COLO668 (cell line): ENCODE data around the gene CRBN.
A peak's percentile ranks its signal among the peaks of the same experiment; 100 is the strongest.

Experiments used
- DNase-seq: peaks from one replicate; lab custom pipeline; 2025; ENCODE audit not compliant: unreplicated experiment; lab: John Stamatoyannopoulos, UW

The CRBN gene

DNA sequence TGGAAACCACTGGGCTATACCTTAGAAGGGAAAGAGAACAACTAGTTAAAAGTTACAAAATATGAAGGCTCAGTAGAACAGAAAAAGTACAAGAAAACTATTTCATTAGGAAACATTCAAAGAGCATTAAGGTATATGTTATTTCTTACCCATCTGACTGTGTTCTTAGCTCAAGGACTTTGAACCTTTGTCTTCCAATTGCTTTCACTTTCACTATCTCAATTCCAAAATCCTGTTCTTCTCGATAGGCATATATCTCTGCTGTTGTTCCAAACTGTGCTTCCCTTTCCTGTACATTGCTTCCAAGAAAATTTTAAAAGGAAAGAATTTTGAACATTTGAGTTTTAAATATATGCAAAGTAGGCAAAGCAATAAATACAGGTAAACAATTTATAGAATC is 6.9 kb downstream of the CRBN start:
- no peak for DNase-seq

DNA sequence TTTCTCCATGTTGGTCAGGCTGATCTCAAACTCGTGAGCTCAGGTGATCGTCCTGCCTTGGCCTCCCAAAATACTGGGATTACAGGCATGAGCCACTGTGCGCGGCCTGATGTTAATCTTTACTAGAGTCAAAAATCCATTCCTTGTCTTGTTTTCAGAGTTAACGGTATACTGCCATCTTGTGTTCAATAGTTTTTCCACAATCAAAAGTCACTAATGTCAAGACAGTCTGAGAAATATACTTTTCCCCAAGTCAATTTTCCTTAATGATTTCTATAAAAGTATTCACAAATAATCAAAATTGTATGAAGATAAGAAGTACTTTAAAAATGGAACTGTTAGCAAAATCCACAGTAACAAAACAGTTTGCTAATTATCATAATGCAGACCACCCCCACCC is 8.5 kb downstream of the CRBN start:
- no peak for DNase-seq

DNA sequence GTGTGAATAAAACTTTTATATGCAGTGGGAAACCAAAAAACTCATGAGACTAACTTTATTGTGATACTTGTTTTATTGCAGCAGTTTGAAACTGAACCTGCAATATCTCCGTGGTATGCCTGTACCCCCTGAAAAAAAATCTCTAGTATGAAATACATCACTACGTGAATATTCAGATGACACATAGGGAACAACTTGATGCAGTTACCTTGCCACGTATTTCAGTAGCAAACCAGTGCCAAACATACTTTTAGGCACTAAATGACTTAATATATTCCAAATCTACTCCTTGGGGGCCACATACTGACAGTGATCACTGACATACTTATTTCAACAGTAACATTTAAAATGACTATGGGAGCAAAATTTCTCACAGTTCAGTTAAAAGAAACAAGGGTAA is 13.8 kb downstream of the CRBN start:
- DNase-seq: no peak

DNA sequence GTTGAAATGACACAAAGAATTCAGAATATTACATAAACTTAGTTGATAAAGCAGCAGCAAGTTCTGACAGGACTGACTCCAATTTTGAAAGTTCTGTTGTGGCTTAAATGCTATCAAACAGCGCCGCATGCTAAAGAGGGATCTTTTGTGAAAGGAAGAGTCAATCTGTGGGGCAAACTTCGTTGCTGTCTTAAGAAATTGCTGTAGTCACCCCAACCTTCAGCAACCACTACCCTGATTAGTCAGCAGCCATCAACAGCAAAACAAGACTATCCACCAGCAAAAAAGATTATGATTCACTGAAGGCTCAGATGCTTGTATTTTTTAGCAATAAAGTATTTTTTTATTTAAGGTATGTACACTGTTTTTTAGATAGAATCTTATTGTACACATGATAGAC is 14.2 kb downstream of the CRBN start:
- DNase-seq: no peak

DNA sequence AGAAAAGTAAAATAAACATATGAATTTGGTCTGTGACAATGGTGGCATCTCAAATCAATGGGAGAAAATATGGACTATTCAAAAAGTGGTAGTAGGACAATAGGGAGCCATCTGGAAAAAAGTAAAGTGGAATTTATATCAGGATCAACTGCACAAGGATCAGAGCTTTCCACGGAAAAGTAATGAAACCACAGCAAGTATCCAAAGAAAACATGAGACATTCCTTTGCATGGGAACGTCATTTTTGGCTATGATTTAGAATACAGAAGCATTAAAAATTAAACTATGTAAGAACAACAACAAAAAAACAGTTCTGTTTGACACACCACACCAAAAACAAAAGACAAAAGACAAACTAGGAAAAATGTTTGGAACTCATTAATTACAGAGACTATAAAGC is 18.7 kb downstream of the CRBN start:
- no peak for DNase-seq

DNA sequence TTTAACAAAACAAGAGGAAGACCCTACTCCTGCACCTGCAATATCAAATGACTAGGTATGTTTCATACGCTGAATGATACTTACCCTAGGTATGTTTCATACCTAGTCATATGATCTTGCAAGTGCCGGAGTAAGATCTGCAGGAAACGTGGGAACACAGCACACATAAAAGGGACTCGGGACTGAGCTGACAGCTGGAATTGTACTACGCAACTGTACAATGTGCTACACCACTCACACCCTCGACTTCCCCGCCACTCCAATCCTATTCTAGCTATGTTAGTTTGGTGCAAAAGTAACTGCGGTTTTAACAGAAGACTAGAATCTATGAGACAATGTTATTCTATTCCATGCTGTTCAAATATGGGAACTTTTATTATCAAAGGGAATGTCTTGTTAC is 22.0 kb downstream of the CRBN start:
- DNase-seq: no peak

DNA sequence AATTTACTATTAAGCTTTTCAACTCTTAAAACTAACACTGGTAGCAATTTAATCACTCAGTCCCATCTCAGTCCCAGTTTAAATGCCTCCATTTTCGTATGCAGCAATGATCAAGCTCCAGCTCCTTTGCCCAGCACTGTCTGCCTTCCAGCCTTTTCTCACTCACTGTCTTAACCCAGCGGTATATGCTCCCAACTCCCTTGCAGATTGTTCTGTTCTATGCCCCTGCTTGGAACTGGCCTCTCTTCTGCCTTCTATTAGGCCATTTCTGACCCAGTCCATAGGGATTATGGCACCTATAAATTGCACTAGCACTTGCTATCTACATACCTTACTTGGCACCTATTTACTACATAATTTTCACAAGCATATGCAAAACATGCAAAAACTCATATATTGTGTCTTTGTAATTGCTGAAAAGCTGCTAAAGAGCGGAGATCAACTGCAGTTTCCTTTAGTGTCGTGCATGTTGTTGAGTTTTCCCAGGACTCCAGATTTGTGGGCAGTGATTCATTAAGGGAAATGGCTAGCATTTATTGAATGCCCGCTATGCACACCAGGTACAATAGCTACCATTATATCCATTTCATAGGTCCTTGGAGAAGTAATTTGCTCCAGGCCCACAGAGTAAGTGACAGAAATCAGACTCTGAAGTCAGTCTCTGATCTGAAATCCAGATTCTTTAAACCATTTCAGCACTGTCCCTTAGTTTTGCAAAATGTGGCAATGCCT is 24.4 kb downstream of the CRBN start:
- no peak for DNase-seq

DNA sequence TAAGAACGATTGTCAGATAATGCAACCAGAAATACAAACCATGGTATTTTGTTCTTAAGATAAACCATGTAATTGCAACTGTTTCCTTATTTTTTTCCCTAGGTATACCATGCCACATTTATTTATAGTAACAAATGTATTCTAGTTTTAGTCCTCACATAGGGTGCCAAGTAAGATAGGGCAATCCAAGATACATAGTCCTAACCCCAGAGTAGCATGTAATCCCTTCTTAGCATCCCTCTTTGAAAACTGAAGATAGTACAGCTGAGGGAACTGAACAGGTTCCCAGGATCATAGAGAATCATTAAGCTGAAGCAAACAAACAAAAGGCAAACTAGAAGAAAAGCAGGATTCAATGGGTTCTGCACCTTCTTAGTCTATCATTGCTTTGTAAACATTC is 28.0 kb downstream of the CRBN start:
- DNase-seq: no peak

DNA sequence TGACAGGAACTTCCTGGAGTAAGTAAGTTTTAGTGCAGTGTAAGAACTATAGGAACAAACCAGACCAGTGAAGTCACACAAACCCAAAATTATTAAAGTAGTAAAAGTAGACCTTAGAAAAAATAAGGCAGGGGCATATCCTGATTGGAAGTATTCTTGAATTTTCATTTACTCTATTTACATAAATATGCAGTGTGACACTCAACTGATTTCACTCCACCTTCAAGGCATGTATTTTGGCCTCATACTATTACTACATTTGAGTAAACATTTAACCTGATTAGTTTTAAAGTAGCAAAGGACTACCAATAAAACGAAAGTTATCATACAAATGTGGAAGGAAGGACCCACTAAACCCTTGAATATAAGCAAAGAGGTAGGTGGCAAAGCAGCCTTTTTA is 29.9 kb downstream of the CRBN start:
- DNase-seq: no peak

DNA sequence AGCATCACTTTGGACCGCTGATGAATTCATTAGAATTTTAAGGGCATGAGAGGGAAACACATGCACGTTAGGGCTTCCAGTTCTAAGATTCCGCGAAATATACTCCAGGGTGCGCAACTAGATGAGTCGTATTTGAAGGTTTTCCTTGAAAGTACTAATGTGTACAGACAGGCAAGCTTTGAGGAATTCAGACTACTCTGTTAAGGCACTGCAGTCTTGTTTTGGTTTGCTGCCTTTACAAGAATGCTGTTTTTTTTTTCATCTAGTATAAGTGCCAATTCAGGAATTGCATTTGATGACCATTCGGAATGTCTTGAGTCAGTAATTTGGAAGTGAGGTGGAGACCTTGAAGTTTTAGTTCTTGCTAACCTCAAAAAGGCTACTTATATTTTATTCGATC is 33.7 kb downstream of the CRBN start:
- DNase-seq: no peak

DNA sequence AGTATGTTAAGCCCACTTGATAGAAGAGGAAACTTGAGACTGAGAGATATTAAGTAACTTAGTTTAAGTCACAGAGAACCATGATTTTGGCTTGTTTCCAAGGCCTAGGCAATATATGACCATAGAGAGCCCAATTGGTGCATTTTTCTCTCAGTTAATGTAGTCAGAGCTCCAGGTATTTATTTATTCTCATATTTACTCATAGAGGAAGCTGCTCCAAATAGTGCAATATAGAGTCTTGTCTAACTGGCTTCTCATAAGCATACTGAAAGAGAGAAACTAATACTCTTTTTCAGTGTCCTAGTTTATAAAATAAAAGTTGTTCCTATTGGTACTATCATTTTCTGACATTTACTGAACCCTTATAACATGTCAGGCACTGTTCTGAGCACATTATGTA is 37.6 kb downstream of the CRBN start:
- no peak for DNase-seq

DNA sequence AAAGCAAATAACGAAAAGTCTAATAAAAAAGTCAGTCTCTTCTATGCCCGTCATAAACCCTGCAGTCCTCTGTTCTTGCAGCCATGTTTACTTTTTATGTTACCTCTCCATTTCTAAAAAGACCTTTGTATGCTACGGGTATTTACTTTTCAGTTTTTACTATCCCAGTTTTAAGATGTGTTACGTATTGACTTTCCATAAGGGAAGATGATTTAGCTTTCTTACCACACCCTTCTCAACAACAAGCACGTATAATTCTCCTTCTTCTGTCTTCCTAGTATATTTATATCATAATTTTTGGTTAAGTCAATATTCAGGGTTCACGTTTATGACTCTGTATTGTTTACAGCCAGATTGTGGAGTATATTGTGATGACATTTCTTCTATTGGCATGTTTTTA is 42.0 kb downstream of the CRBN start:
- DNase-seq: no peak

DNA sequence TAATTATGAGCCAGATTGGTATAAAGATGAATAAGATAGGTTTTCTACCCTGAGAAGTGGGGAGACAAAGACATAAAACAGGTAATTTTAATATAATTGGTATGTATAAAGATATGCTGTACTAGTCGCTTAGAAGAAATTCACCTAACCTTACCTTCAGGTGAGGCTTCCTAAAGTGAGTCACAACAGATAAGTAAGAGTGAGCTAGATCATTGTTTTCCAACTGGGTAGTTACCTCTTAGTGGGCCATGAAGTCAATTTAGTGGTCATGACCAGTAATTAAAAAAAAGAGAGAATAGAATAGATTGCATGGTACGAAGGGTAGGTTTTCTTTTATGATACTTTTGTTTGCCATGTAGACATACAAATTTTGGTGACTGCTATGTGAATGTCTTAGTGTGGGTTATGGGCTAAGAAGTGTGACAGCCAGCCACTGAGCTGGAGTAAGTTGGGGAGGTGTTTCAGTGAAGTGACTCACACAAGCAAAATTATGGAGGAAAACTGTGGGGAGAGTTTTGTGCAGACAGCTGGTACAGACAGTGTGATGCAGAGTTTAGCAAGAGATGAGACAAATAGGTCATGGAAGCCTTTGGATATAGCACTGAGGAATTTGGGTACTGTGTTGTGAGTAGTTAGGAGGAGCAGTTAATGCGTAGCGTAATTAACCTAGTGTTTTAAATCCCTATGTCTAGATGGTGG is 44.6 kb downstream of the CRBN start:
- DNase-seq: no peak

DNA sequence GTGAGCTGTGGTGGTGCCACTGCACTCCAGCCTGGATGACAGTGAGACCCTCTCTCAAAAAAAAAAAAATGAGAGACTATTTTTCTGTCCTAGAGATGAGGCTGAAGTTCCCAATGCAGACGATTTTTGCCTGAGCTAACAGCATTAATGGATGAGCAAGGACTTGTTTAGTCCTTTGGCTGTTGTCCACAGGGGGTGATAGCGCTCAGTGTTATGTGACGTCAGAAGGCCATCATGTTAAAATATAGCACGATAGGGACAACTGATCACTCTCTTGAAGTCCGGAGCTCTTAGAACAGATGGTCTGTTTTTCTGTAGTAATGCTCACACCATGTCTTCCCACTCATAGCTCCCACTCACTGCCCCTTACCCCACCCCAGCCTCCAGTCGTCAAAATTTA is 46.0 kb downstream of the CRBN start:
- no peak for DNase-seq

DNA sequence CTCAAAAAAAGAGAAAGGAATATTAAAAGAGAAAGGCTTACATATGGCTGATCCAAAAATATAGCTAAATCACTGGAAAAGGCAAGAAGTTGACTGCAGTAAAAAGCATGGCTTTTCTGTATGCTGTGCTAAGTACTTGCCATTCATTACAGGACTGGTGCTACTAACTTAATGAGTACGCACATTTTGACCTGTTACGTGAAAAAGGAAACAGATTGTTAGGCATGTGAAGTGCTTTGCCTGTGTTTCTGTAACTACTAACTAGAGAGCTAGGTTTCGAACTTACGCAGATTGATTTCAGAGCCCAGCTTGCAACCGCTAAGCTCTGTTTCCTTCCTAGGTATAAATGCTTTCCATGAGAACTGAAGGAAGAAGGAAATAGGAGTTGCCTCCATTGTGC is 49.9 kb downstream of the CRBN start:
- no peak for DNase-seq

DNA sequence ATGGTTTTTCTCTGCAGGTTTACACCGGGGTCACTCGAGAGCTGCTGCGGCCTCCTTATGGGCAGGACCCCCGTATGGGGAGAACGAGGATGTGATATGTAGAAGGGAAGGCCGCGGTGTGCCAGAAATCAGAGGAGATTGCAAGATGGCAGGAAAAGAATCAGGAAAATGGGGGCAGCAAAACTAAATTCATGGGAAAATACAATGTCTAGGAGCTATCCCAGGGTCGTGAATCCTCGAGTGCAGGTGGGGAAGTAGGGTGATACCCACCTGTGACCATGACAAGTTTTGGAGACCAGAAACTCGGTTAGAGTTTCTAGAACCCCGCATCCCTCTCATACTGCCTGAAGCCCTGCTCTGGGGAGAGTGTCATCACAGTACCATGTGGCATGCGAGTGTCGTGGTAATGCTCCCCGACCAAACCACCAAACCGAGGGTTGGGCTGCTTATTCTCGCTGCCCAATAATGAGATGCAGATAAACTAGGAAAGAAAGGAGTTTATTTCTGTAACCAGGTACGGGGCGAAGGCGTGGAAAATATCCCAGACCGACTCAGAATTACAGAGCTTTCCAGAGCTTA is 52.0 kb downstream of the CRBN start:
- DNase-seq: peak; percentile 9

DNA sequence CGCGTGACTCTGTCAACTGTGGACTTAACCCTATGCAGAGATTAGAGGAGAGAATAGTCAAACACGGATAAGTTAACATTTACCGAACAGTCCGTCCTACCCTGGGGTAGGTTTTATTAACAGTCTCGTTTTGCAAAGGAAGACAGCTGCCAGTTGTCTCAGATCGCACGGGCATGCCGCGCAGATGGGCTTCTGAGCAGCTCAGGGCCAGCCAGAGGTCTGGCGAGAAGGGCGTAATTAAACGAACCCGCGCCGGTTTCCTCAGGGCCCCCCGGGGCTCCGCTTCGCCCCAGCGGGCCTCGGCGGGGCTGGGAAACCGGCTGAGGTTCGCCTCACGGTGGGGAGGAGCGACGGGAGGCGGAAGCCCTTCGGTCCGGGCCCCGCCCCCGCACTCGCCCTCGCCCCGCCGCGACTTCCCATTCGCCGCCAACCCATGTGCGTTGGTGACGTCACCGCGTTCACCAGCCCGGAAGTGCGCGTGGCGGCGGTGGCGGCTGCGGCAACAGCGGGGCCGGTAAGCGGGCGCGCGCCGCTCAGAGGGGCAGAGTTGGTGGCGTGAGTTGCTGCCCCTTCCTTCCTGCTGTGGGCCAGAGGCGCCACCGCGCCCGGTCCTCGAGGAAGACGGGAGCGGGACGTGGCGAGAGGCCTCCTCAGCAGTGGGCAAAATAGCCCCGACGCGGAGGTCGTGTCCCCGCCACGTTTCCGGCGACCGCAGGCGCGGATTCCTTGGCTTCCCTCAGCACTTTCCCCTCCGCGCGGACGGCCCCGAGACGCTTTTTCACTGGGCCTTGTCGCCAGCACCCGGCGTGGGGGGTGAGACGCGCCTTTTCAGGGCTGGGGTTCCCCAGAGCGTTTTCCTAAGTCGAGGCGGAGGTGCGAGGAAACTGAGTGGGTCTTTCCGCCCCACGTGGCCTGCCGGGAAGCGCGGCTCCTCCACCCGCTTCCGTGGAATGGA is 52.7 kb downstream of the CRBN start, which contains the start of gene TRNT1:
Gene TRNT1 (plus strand): TSS at position 464 of the 955 bp plus-strand sequence. CDS start 2,101 bp downstream, outside the sequence.
- peak; percentile 95 for DNase-seq

DNA sequence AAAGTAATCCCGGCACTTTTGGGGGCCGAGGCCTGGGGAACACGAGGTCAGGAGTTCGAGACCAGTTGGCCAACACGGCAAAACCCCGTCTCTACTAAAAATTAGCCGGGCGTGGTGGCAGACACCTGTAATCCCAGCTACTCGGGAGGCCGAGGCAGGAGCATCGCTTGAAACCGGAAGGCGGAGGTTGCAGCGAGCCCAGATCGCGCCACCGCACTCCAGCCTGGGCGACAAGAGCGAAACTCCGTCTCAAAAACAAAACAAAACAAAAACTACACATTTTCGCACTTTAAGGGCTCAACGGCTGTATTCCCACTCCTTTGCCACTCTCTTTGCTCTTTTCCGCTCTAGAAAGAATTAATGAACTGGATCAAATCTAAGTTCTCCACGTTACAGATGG is 53.5 kb downstream of the CRBN start:
- DNase-seq: no peak

DNA sequence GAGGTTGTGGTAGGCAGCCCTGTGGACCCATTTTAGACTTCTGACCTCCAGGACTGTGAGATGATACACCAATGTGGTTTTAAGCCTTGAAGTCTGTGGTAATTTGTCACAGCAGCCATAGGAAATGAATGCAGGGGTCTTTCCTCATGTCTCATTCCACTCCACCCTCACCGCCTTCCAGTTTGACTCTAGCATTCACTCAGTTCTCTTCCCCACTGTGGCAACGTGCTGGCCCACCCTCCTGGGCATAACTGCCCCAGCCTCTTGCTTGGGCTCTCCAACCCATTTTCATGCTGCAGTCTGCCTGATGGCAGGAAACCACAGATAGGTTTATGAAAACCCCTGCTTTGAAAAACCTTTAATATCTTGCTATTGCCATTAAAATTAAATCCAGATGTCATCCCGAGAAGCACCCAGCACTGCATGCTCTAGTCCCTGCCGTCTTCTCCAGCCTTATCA is 60.1 kb downstream of the CRBN start:
- no peak for DNase-seq

DNA sequence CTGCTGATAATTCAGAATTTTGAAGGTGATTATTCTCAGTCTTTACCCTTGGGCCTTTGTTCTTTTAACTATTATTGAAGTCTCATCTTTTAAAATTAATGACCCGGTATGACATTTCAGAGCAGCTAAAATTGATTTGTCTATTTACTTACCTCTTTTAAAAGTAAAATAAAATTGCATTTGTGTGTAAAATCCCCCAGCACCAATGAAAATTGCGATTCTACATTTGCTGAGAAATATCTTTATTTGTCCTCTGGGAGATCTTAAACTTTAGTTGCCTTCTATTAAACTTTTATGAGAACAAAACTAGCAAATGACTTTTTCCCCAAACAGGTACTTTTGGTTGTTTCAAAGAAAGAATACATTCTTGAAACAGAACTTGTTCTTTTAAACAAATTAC is 61.8 kb downstream of the CRBN start:
- DNase-seq: no peak

DNA sequence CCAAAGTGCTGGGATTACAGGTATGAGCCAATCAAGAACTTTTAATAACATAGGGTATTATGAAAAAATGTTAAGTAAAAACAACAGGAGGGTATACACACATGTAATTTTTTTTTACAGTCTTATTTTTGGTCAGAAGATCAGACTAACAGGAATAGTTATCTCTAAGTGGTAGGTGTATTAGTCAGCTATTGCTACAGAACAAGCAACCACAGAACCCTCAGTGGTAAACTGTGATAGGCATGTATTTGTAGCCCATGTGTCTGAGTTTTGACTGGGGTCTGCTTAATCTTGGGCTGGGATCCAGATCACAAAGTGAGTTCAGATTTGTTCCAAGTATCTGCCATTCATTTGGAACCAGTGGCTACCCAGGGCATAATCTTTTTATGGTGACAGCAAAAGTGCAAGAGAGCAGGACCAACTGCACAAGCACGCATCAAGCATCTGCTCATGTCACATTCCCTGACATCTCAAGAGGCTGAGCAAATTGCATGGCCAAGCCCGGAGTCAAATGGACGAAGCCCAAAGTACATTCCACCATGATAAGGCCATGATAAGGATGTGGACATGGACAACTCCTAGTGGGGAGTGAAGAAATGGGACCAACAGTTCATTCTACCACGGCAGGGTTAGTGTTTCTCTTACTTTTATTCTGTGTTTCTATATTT is 66.3 kb downstream of the CRBN start:
- DNase-seq: no peak
